HepG2 (cell line): ENCODE data around the gene MRPS31. TPM values are rescaled to one million over a fixed set of nuclear protein-coding genes. Genes with fewer than 3 reads are reported as not detected.

ENCODE experiments used
- AKAP8 ChIP-seq: sonication (generic); formaldehyde crosslinking; IDR thresholded peaks from 2 replicates; pipeline ENCODE4 v1.5.1; 2020; ENCODE audit warnings: mild to moderate bottlenecking, missing genetic modification reagents
- ARNT ChIP-seq: fragments of 450-650 bp; IDR thresholded peaks from 2 replicates; pipeline ENCODE4 v1.6.1; 2017
- HOXA3 ChIP-seq: sonication (generic); formaldehyde crosslinking; IDR thresholded peaks from 2 replicates; pipeline ENCODE4 v1.5.0; 2020; ENCODE audit warnings: missing genetic modification reagents
- NFYB ChIP-seq: sonication (generic); formaldehyde crosslinking; IDR thresholded peaks from 2 replicates; pipeline ENCODE4 v1.4.0; 2020; ENCODE audit warnings: missing genetic modification reagents
- NR1H2 ChIP-seq: sonication (generic); formaldehyde crosslinking; IDR thresholded peaks from 2 replicates; pipeline ENCODE4 v1.8.1; 2022; ENCODE audit warnings: low read depth, missing genetic modification reagents, borderline replicate concordance
- TBP ChIP-seq: sonication (generic); formaldehyde crosslinking; IDR thresholded peaks from 2 replicates; pipeline ENCODE4 v1.5.0; 2020; ENCODE audit warnings: missing genetic modification reagents
- ZMYM3 ChIP-seq: sonication (generic); formaldehyde crosslinking; IDR thresholded peaks from 2 replicates; pipeline ENCODE4 v1.5.1; 2020; ENCODE audit warnings: mild to moderate bottlenecking, missing genetic modification reagents
- ZNF460 ChIP-seq: sonication (generic); formaldehyde crosslinking; IDR thresholded peaks from 2 replicates; pipeline ENCODE4 v1.5.1; 2020; ENCODE audit warnings: missing genetic modification reagents, mild to moderate bottlenecking, borderline replicate concordance
- ZNF782 ChIP-seq: sonication (generic); formaldehyde crosslinking; IDR thresholded peaks from 2 replicates; pipeline ENCODE4 v1.4.0; 2020; ENCODE audit warnings: missing genetic modification reagents, mild to moderate bottlenecking, borderline replicate concordance
- polyA plus RNA-seq, 8 experiments: library from polyadenylated mRNA; depleted of rRNA in 3 of 8; stranded (reverse) in 7 of 8; unstranded in 1 of 8; fragments of >200 nt; fragmentation: Illumina TruSeq in 4 of 8; extraction: Trizol in 4 of 8; gene quantifications; 2 replicates each; pipeline versions ENCODE4 v1.2.1 to v1.2.3, GENCODE V29; 2011 to 2016; ENCODE audit warnings: low read depth in 4 of 8, missing spikeins in 1 of 8, mixed read lengths in 1 of 8; ENCODE audit not compliant: insufficient read depth in 1 of 8
- total RNA-seq, 5 experiments: library from RNA; depleted of rRNA; stranded (reverse); fragments of >200 nt; fragmentation: Illumina TruSeq; extraction: Trizol; gene quantifications; 2 replicates each; pipeline ENCODE4 v1.2.3, GENCODE V29; 2016; ENCODE audit warnings: low read depth in 1 of 5
- TF ChIP-seq, protein P1 (sequence below): sonication (generic); formaldehyde crosslinking; IDR thresholded peaks from 2 replicates; pipeline ENCODE4 v1.5.0; 2020; ENCODE audit warnings: mild to moderate bottlenecking, missing genetic modification reagents, borderline replicate concordance
- TF ChIP-seq, protein P2 (sequence below): sonication (generic); formaldehyde crosslinking; conservative IDR thresholded peaks from 2 replicates; pipeline ENCODE4 v1.4.0; 2020; ENCODE audit warnings: mild to moderate bottlenecking, missing genetic modification reagents, moderate library complexity

Gene MRPS31
- total and polyA plus RNA-seq, 2 of the 13 experiments (the other 11 are each of a cell fraction or from before 2014, with no cell fraction given): 23.7 to 34.1 TPM

DNA sequence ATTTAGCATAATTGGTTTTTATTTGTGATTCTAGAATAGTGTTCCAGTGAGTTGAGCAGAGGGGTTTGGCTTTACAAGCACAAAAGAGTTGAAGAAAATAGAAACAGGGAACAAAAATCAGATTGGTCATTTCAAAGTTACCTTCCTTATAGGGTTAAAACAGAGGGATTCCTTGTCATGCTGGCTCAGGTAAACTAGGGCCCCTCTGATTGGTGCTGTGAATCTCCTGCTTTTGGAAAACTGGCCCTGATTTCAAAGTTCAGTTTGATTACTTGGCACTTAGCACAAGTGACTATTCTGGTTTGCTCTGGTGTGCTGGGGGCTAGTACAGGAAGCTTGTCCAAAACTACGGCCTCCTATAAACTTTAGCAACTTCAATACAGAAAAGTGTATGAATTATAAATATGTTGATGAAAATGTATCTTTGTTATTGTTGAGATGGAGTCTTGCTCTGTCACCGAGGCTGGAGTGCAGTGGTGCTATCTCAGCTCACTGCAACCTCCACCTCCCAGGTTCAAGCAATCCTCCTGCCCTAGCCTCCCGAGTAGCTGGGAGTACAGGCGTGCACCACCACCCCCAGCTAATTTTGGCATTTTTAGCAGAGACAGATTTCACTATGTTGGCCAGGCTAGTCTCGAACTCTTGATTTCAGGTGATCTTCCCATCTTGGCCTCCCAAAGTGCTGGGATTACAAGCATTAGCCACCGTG lies 1.9 kb upstream of the MRPS31 start (continued):
- TF ChIP-seq, protein P1, sequence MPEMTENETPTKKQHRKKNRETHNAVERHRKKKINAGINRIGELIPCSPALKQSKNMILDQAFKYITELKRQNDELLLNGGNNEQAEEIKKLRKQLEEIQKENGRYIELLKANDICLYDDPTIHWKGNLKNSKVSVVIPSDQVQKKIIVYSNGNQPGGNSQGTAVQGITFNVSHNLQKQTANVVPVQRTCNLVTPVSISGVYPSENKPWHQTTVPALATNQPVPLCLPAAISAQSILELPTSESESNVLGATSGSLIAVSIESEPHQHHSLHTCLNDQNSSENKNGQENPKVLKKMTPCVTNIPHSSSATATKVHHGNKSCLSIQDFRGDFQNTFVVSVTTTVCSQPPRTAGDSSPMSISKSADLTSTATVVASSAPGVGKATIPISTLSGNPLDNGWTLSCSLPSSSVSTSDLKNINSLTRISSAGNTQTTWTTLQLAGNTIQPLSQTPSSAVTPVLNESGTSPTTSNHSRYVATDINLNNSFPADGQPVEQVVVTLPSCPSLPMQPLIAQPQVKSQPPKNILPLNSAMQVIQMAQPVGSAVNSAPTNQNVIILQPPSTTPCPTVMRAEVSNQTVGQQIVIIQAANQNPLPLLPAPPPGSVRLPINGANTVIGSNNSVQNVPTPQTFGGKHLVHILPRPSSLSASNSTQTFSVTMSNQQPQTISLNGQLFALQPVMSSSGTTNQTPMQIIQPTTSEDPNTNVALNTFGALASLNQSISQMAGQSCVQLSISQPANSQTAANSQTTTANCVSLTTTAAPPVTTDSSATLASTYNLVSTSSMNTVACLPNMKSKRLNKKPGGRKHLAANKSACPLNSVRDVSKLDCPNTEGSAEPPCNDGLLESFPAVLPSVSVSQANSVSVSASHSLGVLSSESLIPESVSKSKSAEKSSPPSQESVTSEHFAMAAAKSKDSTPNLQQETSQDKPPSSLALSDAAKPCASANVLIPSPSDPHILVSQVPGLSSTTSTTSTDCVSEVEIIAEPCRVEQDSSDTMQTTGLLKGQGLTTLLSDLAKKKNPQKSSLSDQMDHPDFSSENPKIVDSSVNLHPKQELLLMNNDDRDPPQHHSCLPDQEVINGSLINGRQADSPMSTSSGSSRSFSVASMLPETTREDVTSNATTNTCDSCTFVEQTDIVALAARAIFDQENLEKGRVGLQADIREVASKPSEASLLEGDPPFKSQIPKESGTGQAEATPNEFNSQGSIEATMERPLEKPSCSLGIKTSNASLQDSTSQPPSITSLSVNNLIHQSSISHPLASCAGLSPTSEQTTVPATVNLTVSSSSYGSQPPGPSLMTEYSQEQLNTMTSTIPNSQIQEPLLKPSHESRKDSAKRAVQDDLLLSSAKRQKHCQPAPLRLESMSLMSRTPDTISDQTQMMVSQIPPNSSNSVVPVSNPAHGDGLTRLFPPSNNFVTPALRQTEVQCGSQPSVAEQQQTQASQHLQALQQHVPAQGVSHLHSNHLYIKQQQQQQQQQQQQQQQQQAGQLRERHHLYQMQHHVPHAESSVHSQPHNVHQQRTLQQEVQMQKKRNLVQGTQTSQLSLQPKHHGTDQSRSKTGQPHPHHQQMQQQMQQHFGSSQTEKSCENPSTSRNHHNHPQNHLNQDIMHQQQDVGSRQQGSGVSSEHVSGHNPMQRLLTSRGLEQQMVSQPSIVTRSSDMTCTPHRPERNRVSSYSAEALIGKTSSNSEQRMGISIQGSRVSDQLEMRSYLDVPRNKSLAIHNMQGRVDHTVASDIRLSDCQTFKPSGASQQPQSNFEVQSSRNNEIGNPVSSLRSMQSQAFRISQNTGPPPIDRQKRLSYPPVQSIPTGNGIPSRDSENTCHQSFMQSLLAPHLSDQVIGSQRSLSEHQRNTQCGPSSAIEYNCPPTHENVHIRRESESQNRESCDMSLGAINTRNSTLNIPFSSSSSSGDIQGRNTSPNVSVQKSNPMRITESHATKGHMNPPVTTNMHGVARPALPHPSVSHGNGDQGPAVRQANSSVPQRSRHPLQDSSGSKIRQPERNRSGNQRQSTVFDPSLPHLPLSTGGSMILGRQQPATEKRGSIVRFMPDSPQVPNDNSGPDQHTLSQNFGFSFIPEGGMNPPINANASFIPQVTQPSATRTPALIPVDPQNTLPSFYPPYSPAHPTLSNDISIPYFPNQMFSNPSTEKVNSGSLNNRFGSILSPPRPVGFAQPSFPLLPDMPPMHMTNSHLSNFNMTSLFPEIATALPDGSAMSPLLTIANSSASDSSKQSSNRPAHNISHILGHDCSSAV: no peak
- TF ChIP-seq ZNF460 (CRISPR knock-in tag) (peak; percentile 53; the same call in 1 of the 2 replicates), HOXA3 (0 out of 2 replicates have a peak, but pooled peaks have one; percentile 29), ARNT (no peak), ZMYM3 (peak; percentile 77), NR1H2 (CRISPR knock-in tag) (no peak), ZNF782 (no peak), TBP (CRISPR knock-in tag) (no peak), AKAP8 (no peak), NFYB (peak; percentile 40)
- TF ChIP-seq, protein P2, sequence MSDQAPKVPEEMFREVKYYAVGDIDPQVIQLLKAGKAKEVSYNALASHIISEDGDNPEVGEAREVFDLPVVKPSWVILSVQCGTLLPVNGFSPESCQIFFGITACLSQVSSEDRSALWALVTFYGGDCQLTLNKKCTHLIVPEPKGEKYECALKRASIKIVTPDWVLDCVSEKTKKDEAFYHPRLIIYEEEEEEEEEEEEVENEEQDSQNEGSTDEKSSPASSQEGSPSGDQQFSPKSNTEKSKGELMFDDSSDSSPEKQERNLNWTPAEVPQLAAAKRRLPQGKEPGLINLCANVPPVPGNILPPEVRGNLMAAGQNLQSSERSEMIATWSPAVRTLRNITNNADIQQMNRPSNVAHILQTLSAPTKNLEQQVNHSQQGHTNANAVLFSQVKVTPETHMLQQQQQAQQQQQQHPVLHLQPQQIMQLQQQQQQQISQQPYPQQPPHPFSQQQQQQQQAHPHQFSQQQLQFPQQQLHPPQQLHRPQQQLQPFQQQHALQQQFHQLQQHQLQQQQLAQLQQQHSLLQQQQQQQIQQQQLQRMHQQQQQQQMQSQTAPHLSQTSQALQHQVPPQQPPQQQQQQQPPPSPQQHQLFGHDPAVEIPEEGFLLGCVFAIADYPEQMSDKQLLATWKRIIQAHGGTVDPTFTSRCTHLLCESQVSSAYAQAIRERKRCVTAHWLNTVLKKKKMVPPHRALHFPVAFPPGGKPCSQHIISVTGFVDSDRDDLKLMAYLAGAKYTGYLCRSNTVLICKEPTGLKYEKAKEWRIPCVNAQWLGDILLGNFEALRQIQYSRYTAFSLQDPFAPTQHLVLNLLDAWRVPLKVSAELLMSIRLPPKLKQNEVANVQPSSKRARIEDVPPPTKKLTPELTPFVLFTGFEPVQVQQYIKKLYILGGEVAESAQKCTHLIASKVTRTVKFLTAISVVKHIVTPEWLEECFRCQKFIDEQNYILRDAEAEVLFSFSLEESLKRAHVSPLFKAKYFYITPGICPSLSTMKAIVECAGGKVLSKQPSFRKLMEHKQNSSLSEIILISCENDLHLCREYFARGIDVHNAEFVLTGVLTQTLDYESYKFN (CRISPR knock-in tag): peak; percentile 70
